Stimulated activated CD4-positive, alpha-beta T cell treated with anti-CD3 and anti-CD28 coated beads, TNF-alpha, amount 100 ng/mL, for 1 hour (primary cell): ENCODE results near the gene A4GALT.
"Not testable (repeated sequence)": the region's sequence is repeated elsewhere in the genome, so short reads cannot be mapped to it uniquely, and the experiment has no call there.

Source experiments
- DNase-seq, 3 donors: peaks; one replicate each; pipeline ENCODE4 v3.0.0-alpha.2; 2020; ENCODE audit warnings: low read depth in 3 of 3, low spot score in 1 of 3

A4GALT gene

DNA sequence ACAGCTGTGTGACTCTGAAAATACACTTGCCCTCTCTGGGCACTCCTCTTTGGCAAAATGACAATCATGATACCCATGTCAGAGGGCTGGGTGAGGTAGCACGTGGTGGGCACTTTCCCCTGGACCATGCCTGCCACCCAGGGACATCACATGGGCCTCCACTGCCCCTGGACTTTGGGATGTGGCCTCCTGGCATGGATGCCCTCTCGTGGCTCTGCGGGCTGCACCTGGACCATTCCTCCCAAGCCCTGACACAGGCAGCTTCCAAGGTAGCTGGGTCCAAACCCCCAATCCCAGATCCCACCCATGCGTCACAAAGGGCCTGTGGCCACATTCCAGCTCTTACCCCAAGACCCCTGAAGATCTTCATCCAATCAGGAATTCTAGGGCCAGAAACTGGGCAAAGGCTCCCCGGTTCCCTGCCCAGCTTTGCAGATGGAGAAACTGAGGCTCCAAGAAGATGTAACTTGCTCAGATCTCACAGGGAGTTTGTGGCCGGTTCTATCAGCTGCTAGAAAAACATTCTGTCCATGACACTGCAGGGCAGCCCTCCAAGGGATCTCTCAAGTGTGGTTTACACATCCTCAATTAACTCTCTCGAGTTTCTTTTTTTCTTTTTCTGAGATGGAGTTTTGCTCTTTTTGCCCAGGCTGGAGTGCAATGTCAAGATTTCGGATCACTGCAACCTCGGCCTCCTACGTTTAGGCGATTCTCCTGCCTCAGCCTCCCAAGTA is 36.0 kb downstream of the A4GALT start:
- no peak for DNase-seq

DNA sequence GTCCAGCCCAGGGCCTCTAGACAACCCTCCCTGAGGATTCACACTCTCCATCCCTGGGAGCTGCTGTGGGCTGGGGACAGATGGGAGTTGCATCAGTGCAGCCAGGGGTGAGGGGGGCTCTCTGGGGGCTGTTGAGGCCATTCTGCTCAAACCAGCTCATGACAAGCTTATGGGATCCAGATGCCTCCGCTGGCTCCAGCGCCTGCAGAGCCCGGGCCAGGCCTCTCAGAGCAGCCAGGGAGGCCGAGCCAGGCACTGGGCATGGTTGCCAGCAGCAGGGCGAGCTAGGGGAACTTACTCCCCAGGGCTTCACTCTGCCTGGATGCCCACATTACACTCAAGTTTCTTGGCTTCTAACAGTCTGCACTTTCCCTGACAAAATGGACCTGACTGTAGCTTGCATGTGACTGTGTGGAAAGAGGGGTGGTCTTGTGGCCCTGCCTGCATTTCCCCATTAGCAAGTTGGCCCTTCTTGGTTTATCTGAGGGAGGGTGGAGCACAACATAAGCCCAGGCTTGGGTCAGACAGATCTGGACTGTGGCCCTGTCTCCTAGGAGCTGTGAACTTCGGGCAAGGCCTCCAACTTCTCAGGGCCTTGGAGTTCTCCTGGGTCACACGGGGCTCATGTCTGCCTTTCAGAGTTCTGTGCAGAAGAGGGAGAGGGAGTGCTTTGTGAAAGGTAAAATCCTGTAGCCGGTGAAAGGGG is 36.9 kb downstream of the A4GALT start:
- no peak for DNase-seq

DNA sequence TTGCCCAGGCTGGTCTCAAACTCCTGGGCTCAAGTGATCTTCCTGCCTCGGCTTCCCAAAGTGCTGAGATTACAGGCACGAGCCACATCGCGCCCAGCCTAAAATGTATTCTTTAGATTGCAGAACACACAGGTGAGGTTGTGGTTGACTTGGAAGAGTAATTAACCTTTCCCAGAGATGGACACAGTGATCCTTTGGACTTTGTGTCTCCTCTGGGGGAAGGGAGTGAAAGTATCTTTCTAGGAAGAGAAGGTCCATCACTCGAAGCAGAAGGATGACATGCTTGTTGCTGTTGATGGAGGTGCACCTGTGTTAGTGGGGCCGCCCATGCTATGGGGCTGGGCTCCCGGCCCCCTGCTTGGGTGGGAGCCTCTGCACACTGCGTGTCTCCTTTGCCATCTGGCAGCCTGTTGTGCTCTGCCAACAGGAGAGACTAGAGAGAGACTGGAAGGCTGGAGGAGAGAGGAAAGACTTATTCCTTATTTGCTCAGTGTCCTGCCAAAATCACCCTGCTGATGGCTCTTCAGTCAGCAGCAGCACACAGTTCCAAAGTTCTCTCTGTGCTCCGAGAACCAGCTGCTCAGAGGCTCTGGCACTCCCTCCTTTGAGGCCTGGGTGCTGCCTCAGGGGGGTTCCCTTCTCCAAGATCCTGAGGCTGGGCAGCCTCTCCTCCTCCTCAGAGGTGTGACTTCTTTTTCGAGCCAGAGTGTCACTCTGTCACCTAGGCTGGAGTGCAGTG is 38.4 kb downstream of the A4GALT start:
- DNase-seq = no peak

DNA sequence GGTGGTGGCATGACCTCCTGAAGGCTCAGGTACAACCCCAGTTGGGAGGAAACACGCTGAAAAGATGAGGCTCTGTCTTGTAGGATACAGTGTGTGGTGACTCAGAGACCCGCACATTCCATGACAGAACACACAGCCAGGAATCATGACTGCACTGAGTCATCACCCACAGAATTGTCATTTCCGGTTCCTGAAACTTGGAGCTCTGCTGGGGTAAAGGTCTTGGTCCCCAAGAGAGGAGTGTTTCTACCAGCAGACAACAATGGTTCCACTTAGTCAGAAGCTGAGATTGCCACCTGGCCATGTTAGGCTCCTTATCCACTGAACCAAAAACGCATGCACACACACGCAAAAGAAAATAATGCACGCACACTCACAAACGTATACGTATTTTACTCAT is 40.0 kb downstream of the A4GALT start:
- no peak for DNase-seq

DNA sequence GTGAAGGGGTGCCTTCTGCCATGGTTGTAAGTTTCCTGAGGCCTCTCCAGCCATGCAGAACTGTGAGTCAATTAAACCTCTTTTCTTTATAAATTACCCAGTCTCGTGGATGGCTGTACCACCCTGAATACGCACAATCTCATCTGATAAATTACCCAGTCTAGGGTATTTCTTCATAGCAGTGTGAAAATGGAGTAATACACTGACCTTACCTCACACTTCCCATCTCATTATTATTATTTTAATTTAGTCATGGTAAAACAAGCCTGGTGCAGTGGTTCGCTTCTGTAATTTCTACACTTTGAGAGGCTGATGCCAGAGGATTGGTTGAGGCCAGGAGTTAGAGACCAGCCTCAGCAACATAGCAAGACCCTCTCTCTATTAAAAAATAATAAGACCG is 41.0 kb downstream of the A4GALT start:
- no peak for DNase-seq

DNA sequence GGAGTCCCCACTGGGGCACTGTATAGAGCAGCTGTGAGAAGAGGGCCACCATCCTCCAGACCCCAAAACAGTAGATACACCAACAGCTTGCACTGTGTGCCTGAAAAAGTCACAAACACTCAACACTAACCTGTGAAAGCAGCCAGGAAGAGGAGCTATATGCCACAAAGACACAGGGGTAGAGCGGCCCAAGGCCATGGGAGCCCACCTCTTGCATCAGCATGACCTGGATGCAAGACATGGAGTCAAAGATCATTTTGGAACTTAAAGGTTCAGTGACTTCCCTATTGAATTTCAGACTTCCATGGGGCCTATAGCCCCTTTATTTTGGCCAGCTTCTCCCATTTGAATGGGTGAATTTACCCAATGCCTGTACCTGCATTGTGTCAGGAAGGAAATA is 41.8 kb downstream of the A4GALT start:
- DNase-seq = no peak

DNA sequence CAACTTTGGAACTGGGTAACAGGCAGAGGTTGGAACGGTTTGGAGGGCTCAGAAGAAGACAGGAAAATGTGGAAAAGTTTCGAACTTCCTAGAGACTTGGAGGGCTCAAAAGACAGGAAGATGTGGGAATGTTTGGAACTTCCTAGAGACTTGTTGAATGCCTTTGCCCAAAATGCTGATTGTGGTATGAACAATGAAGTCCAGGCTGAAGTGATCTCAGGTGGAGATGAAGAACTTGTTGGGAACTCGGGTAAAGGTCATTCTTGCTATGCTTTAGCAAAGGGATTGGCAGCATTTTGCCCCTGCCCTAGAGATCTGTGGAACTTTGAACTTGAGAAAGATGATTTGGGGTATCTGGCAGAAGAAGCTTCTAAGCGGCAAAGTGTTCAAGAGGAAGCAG is 42.7 kb downstream of the A4GALT start:
- not testable (repeated sequence) for DNase-seq

DNA sequence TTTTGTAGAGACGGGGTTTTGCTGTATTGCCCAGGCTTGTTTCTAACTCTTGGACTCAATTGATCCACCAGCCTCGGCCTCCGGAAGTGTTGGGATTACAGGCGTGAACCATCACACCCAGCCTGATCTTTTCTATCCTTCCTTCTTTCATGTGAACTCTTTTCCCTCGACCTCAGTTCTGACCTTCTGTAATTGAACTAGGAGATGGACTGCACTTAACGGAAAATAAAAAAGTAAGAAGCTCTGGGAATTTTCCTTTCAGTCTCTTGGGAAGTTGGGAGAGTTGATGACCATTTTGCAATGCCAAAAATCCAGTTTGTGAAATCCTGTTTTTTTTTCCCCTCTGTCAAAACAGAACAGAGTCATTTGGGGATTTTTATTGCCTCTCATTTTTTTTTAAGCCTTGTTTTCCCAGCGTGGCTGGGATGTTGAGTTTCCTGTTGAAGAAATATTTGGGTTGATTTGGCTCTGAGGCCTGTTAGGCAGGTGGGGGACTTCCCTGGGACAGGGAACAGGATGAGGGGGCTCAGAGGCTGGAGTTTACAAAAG is 44.5 kb downstream of the A4GALT start:
- no peak for DNase-seq

DNA sequence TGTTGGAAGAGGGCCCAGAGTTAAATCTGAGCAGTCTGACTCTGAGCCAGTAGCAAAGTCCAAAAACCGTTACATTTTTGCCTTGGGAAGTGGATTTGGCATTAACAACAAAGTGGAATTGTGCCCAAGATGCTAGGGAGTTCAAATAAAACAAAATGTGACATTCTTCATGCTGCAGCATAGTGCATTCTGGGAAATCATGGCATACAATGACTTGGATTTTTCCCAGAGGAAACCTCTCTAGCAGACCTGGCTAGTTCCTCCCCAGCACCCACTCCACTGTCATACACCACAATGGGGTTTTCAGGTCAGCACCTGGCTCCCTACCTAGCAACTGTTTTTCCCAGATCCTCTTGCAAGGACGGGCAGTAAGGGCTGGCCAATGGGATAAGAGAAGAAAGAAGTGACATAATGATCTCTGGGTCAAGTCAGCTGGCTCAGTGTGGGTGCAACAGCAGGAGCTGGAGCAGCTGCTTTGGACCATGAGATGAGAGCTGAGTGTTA is 46.7 kb downstream of the A4GALT start:
- DNase-seq = no peak

DNA sequence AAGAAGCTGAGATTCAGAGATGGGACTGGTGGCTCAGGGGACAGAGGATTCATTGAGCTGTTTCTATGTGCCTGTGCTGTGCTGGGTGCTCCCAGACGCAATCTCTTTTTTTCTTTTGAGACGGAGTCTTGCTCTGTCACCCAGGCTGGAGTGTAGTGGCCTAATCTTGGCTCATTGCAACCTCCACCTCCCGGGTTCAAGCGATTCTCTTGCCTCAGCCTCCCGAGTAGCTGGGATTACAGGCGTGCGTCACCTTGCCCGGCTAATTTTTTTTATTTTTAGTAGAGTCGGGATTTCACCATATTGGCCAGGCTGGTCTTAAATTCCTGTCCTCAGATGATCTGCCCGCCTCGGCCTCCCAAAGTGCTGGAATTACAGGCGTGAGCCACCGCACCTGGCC is 47.6 kb downstream of the A4GALT start:
- DNase-seq = not testable (repeated sequence)

DNA sequence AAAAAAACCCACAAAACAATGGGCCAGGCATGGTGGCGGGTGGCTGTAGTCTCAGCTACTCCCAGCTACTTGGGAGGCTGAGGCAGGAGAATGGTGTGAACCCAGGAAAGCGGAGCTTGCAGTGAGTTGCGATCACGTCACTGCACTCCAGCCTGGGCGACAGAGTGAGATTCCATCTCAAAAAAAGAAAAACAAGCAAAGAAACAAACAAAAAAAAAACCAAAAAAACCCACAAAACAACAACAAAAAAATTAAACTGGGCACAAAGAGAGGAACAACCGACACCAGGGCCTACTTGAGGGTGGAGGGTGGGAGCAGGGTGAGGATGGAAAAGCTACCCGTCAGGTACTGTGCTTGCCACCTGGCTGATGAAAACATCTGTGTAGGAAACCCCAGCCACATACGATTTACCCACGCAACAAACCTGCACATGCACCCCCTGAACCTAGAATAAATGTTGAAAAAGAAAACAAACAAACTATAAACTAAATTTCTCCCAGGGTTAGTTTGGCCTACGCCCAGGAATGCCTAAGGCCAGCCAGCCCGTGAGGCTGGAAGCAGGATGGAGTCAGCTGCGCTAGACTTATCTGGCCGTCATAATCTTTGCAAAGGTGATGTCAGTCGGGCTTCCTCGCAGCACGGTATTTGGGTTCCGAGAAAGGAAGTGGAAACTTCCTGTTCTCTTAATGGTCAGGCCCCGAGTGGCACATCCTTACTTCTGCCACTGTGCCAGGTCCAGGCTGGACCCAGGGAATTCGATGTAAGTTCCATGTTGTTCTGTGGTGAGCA is 49.6 kb downstream of the A4GALT start:
- DNase-seq = no peak

DNA sequence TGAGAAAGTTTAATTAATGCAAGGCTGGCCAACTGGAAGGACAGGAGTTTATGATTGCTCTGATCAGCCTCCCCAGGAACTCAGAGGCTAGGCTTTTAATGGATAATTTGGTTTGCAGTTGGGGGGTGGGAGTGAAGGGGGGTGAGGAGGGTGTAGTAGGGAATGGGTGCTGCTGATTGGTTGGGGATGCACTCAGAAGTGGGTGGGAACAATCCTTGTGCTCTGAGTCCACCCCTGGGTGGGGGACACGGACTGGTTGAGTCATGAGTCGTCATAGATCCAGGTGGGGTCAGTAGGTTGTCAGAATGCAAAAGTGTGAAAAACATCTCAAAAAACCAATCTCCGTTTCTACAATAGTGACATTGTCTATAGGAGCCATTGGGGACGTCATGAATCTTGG is 50.6 kb downstream of the A4GALT start:
- no peak for DNase-seq

DNA sequence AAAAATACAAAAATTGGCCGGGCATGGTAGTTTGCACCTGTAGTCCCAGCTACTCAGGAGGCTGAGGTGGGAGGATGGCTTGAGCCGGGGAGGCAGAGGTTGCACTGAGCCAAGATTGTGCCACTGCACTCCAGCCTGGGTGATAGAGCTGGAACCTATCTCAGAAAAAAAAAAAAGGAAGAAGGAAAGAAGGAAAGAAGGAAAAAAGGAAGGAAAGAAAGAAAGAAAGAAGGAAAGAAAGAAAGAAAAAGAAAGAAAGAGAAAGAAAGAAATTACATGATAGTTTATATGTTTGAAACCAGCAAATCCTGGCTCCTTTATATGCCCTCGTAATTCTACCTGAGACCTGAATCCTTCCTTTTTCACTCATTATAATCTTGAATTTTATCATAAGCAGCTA is 54.3 kb downstream of the A4GALT start:
- DNase-seq = not testable (repeated sequence)

DNA sequence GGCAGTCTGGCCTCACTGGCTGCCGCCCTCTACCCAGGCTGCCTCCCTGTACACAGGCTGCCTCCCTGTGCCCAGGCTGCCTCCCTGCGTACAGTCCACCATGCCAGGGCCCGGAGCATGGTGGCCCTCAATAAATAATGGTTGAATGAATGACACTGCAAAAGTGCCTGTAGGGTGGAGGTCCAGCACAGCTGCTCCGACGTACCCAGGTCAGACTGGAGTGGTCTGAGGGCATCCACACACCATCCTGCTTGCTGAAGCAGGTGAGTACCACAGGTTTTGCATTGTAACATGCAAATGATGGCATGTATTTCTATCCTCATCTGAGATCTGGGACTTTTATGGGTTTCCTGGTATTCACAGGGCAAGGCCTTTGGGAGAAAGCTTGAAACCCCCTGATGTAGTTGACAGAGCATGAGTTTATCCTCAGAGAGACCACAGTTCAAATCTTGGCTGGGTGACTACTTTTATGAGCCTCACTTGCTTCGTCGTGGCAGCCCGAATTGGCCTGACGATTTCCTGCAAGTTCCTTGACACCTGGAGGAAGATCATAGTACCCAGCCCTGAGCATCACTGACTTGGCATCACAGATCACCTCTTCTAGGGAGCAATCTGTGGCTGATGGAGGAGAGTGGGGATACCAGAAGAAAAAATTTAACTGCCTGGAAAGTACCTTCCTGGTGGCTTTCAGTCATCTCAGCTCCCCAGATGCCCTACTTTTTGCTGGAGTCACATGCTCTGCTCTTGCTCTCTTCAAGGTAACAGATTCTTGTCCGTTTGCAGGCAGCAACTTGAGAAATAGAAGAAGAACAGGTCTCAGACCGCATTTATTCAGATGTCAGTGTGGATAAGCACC is 55.5 kb downstream of the A4GALT start:
- DNase-seq = no peak

DNA sequence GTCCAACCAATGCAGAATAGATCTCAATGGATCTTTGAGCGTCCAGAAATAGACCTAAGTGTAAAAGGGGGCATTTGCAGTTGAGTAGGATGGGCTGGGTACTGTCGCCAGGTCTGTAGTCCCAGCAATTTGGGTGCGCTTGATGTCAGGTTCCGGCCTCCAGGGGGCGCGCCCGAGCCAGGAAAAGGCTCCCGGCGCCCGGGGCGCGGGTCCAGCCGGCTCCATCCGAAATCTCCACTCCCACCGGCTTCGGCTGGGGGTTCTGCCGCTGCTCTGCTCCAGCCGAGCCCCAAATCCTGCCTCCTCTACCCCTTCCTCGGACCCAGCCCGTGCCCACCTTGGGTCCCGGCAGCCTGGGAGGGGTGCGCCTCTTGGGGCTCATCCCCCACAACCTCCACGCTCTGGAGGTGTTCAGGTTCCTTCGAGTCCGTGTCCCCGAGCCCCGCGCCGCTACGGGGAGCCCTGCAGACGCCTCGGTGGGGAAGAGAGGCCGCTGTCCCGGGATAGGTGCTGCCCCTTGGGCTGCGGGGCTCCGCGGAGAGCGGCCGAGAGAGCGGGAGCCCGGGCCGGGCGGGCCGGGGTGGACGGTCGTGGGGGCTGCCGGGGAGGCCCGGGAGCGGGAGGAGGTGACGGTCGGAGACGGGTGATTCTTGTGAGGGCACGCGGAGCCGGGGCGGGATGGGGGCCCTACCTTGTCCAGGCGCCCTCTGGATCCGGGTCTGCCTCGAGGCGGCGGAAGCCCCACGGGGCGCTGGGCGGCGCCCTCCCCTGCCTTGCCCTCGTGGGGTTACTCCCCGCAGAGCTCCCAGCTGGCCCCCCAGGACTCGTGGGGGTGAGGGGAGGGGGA is 58.5 kb downstream of the A4GALT start:
- DNase-seq = peak; percentile 39 to 80 (median 51)

DNA sequence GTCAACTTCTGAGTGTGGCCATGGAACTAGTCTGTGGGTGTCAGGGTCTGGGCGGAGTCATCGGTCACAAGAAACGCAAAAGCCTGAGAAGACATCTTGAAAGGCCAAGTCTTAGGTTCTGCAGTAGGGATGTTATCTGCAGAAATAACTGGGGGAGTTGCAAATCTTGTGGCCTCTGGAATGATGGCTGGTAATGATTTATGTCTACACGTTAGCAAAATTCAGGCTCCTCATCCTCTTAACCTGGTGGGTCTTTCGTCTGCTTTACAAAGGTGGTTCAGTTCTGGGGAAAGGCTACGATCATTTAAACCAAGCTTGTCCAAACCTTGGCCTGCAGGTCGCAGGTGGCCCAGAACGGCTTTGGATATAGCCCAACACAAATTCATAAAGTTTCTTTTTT is 64.1 kb downstream of the A4GALT start:
- DNase-seq = no peak

DNA sequence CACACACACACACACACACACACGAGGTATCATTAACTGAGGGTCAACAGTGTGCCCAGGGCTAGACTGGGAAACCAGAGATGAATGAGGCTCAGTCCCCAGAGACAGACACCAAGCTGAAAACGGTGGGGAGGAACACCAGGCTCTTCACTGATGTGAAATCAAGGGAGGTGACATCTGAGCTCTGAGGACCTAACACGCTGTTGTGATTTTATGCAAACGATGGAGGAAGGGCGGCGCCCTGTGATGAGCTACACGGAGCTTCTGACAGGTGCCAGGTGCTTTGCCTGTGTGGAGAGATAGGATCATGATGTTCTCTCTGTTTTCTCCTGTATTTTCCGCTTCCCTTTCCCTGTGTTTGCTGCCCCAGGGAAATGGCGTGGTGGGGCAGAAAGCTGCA is 65.0 kb downstream of the A4GALT start:
- no peak for DNase-seq

DNA sequence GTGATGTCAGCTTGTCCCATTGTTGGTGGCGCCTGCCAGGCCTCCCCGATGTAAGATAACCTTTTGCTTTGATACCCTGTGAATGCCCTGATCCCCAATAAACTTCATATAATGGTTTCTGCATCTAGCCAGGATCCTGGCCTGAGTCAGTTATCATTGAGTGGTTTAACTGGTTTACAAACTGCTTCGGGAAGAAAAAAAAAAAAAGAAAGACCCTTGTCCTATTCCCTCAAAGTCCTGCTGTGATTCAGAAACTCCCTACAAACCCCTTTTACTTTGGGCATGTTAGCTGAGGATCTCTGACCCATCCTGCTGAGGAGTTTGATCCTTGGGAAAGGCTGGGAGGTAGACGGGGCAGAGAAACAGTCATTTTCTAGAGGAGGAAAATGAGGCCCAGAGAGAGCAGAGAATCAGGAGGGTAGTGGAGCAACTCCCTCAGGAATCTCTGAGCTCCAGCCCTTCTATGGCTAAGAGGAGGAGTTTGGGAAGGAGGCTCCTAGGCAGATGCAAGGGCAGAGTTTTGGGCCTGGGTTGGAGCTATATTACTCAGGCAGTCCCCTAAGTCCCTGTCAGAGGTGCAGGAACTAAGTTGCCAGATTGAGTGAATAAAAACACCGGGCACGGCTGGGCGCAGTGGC is 66.1 kb downstream of the A4GALT start:
- DNase-seq = no peak

DNA sequence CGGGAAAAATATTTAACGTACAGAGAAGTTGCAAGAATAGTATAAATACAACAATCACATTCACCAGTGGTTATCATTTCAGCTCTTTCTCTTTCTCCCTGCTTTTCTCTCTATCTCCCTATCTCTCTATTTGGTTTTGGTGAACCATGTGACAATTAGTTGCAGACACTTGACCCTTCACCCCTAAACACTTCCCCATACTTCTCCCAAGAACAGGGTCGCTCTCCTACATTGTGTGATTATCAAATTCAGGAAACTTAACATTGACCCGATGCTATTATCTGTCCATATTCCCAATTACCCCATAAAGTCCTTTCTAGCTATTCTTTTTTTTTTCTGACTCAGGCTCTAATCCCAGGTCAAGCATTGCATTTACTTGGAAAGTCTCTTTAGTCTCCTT is 66.7 kb downstream of the A4GALT start:
- no peak for DNase-seq
